ENCODE data around the gene SNRNP48.

GRCh38 chr6:7546020-7546369 is 44.0 kb upstream of the SNRNP48 start:
- TF ChIP-seq CTCF (tag by site-specific recombination; IDR thresholded peaks at IDR 0.05), result no peak
- TF ChIP-seq ZBTB1 (tag by site-specific recombination; IDR thresholded peaks at IDR 0.05), result no peak
- TF ChIP-seq KLF16 (tag by site-specific recombination; IDR thresholded peaks at IDR 0.05), result no peak
- no peak for TF ChIP-seq PATZ1 (tag by site-specific recombination; IDR thresholded peaks at IDR 0.05)
- no peak for TF ChIP-seq REST (tag by site-specific recombination; IDR thresholded peaks at IDR 0.05)
- TF ChIP-seq KLF9 (tag by site-specific recombination; IDR thresholded peaks at IDR 0.05; ENCODE audit: low read depth), result no peak
- TF ChIP-seq, protein P1, sequence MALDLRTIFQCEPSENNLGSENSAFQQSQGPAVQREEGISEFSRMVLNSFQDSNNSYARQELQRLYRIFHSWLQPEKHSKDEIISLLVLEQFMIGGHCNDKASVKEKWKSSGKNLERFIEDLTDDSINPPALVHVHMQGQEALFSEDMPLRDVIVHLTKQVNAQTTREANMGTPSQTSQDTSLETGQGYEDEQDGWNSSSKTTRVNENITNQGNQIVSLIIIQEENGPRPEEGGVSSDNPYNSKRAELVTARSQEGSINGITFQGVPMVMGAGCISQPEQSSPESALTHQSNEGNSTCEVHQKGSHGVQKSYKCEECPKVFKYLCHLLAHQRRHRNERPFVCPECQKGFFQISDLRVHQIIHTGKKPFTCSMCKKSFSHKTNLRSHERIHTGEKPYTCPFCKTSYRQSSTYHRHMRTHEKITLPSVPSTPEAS (tag by site-specific recombination; IDR thresholded peaks at IDR 0.05), result no peak
- no peak for TF ChIP-seq ZFP37 (tag by site-specific recombination; IDR thresholded peaks at IDR 0.05)
- TF ChIP-seq ZNF416 (tag by site-specific recombination; IDR thresholded peaks at IDR 0.05), result no peak
- no peak for TF ChIP-seq ZNF335 (tag by site-specific recombination; conservative IDR thresholded peaks at IDR 0.05)
